NT2/D1 (cell line): ENCODE measurements around the gene TTC4.

Experiments used
- SUZ12 ChIP-seq: IDR thresholded peaks from 2 replicates; pipeline ENCODE4 v1.6.1; 2011; ENCODE audit not compliant: insufficient read length, insufficient read depth; ENCODE audit errors: extremely low read depth
- YY1 ChIP-seq: IDR thresholded peaks from 2 replicates; pipeline ENCODE4 v1.6.1; 2011; ENCODE audit not compliant: insufficient read length, insufficient read depth
- ZNF274 ChIP-seq: IDR thresholded peaks from 2 replicates; pipeline ENCODE4 v1.6.1; 2011; ENCODE audit warnings: mild to moderate bottlenecking, low read depth, low read length

DNA sequence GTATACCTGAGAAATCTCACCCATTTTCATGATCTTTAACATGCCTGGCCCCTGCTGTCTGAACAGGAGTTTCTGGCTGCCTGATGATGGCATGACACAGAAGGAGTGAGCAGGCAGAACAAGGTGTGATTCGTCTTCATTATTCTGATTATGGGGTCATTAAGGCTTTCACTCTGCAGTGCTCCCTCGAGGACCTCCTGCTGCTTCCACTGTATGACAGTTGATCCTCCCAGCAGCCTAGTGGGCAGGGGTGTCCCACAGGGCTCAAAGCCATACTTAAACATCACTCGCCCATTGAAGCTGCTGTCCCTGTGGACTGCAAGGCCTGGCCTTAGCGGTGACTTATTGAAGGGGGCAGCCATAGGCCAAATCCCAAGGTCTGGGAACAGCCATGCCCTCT lies 61.4 kb downstream of the TTC4 start:
- TF ChIP-seq SUZ12 (no peak), YY1 (no peak), ZNF274 (no peak)
